Vagina (tissue), 2 donors: ENCODE data around the gene ANKRD13C. TPM values are rescaled to one million over a fixed set of nuclear protein-coding genes. Genes with fewer than 3 reads are reported as not detected.
"Not testable (repeated sequence)": the region's sequence is repeated elsewhere in the genome, so short reads cannot be mapped to it uniquely, and the experiment has no call there.

Source experiments
- DNase-seq, 2 donors: peaks; one replicate each; pipeline ENCODE4 v3.0.0-alpha.2; 2017; ENCODE audit errors: extremely low spot score in 2 of 2
- H3K27ac ChIP-seq: fragments of 200-600 bp; sonication (generic); one replicate; pipeline ENCODE4 v1.5.1; 2019
- H3K27me3 ChIP-seq: fragments of 200-600 bp; sonication (generic); one replicate; pipeline ENCODE4 v1.5.1; 2019
- H3K36me3 ChIP-seq, 2 donors: fragments of 200-600 bp; sonication (generic); one replicate each; pipeline ENCODE4 v1.5.1; 2017 to 2019
- H3K4me1 ChIP-seq: fragments of 200-600 bp; sonication (generic); one replicate; pipeline ENCODE4 v1.5.1; 2019
- H3K4me3 ChIP-seq, 2 donors: fragments of 200-600 bp; sonication (generic); 1 replicate in 1 of 2; 2 replicates in 1 of 2; pipeline ENCODE4 v1.5.1; 2016 to 2019
- H3K9me3 ChIP-seq: fragments of 200-600 bp; sonication (generic); one replicate; pipeline ENCODE4 v1.5.1; 2019
- POLR2A ChIP-seq, 2 donors: fragments of 450-650 bp; IDR thresholded peaks; one replicate each; pipeline ENCODE4 v1.6.1; 2017; ENCODE audit warnings: antibody characterized with exemption in 2 of 2, mild to moderate bottlenecking in 2 of 2, moderate library complexity in 2 of 2
- POLR2AphosphoS5 ChIP-seq, 2 donors: sonication (generic); formaldehyde crosslinking; IDR thresholded peaks; one replicate each; pipeline ENCODE4 v1.9.0; 2017; ENCODE audit warnings: antibody characterized with exemption in 2 of 2, mild to moderate bottlenecking in 2 of 2, low read depth in 1 of 2; ENCODE audit not compliant: insufficient read depth in 1 of 2
- intact Hi-C: fragments of 100-400 bp; cut with DNase I; formaldehyde crosslinking; loops from one replicate; pipeline ENCODE4 v1.15.1; 2023
- total RNA-seq: library from RNA; depleted of rRNA; stranded (reverse); fragments of >200 nt; gene quantifications from one replicate; pipeline ENCODE4 v1.2.3, GENCODE V29; 2016
- TF ChIP-seq, protein P1 (sequence below), 3 experiments: fragments of 450-650 bp in 2 of 3; fragments of 200-600 bp in 1 of 3; sonication (generic) in 1 of 3; IDR thresholded peaks; one replicate each; pipeline ENCODE4 v1.5.1; 2017 to 2019; ENCODE audit warnings: antibody characterized with exemption in 3 of 3, mild to moderate bottlenecking in 2 of 3, moderate library complexity in 2 of 3

Gene ANKRD13C
- total RNA-seq, 1 donor from 2014 or later = 27.3 TPM

DNA sequence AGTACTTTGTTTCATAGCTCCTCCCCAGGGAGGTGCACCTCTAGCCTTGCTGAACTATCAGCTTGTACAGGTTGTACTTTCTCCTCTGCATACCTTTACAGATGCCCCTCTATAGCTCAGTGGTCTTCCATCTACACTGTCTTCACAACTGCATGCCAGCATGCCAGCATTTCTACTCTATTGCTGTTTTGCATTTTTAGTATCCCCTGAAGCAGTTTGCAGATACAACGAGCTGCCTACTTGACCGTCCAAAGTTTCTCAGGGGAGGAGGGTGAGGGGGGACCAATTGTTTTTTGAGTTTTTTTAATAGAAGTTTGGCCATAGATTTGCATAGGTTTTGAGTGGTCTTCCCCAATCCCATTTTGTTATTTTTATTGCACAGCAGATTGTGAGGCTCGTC is 29.0 kb upstream of the ANKRD13C start:
- no peak for DNase-seq
- Histone ChIP-seq H3K27me3 (no peaks in the 10 kb centered on the region), H3K4me1 (no peaks in the 10 kb centered on the region), H3K36me3 (no peaks in the 10 kb centered on the region), H3K9me3 (no peaks in the 10 kb centered on the region), H3K4me3 (no peak overlapping the region), H3K27ac (no peak overlapping the region)
- intact Hi-C loops = no loop called here
- TF ChIP-seq POLR2AphosphoS5 (IDR thresholded peaks at IDR 0.05; ENCODE audit: insufficient read depth in 1 of 2, low read depth in 1 of 2) = no peak
- no peak for TF ChIP-seq POLR2A (IDR thresholded peaks at IDR 0.05)
- TF ChIP-seq, protein P1, sequence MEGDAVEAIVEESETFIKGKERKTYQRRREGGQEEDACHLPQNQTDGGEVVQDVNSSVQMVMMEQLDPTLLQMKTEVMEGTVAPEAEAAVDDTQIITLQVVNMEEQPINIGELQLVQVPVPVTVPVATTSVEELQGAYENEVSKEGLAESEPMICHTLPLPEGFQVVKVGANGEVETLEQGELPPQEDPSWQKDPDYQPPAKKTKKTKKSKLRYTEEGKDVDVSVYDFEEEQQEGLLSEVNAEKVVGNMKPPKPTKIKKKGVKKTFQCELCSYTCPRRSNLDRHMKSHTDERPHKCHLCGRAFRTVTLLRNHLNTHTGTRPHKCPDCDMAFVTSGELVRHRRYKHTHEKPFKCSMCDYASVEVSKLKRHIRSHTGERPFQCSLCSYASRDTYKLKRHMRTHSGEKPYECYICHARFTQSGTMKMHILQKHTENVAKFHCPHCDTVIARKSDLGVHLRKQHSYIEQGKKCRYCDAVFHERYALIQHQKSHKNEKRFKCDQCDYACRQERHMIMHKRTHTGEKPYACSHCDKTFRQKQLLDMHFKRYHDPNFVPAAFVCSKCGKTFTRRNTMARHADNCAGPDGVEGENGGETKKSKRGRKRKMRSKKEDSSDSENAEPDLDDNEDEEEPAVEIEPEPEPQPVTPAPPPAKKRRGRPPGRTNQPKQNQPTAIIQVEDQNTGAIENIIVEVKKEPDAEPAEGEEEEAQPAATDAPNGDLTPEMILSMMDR (IDR thresholded peaks at IDR 0.05) = no peak

DNA sequence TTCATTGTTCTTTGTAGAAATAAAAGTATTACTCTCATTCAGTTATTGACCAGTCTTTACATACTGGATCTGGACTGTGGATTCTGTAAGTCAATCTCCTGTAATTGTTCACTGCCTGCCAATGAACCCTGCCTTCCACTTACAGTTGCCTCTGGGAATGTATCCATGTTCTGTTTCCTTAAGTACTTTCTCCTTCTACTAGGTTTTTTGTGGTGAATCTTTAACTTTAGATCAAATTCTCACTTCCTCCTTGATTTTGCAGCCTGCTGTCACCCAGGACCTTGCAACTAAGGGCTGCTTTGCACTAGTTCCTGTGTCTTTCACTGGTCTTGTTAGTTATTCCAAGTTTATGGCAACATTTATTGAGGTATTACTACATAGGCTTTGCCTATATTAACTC is 28.2 kb upstream of the ANKRD13C start:
- no peaks in the 10 kb centered on the region for H3K27me3 ChIP-seq

DNA sequence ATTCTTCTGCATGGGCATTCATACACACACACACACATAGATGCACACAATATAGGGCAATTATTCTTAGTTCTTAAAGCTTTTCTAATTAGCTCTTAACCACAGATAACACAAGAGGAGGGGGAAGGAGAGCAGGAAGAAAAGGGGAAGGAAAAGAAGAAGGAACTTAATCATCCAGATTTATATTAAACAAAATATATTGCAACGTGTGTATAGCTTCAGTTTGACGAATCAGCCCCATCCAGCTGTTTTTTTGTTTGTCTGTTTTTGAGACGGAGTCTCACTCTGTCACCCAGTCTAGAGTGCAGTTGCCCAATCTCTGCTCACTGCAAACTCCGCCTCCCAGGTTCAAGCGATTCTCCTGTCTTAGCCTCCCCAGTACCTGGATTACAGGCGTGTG is 21.7 kb upstream of the ANKRD13C start:
- intact Hi-C loops = no loop called here
- no peak overlapping the region for H3K27ac ChIP-seq

More for the DNA sequence above, 28.2 kb upstream of the ANKRD13C start:
- intact Hi-C loops = no loop called here
- H3K36me3 ChIP-seq = no peaks in the 10 kb centered on the region
- no peak for DNase-seq
- TF ChIP-seq, protein P1 (IDR thresholded peaks at IDR 0.05) = no peak
- TF ChIP-seq POLR2A (IDR thresholded peaks at IDR 0.05) (no peak), POLR2AphosphoS5 (IDR thresholded peaks at IDR 0.05; ENCODE audit: insufficient read depth in 1 of 2, low read depth in 1 of 2) (no peak)
- H3K9me3 ChIP-seq = no peaks in the 10 kb centered on the region
- no peak overlapping the region for H3K4me3 ChIP-seq
- no peaks in the 10 kb centered on the region for H3K4me1 ChIP-seq
- no peak overlapping the region for H3K27ac ChIP-seq

DNA sequence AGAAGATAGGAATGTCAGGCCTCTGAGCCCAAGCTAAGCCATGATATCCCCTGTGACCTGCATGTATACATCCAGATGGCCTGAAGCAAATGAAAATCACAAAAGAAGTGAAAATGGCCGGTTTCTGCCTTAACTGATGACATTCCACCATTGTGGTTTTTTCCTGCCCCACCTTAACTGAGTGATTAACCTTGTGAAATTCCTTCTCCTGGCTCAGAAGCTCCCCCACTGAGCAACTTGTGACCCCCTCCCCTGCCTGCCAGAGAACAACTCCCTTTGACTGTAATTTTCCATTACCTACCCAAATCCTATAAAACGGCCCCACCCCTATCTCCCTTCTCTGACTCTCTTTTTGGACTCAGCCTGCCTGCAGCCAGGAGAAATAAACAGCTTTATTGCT is 19.1 kb upstream of the ANKRD13C start:
- H3K9me3 ChIP-seq, DNase-seq, intact Hi-C loops, H3K36me3 ChIP-seq, H3K27ac ChIP-seq, H3K4me3 ChIP-seq, H3K4me1 ChIP-seq, H3K27me3 ChIP-seq: not testable (repeated sequence)

More for the DNA sequence above, 21.7 kb upstream of the ANKRD13C start:
- TF ChIP-seq, protein P1 (IDR thresholded peaks at IDR 0.05) = no peak
- no peak for TF ChIP-seq POLR2A (IDR thresholded peaks at IDR 0.05)
- no peak for TF ChIP-seq POLR2AphosphoS5 (IDR thresholded peaks at IDR 0.05; ENCODE audit: insufficient read depth in 1 of 2, low read depth in 1 of 2)
- Histone ChIP-seq H3K4me1 (no peaks in the 10 kb centered on the region), H3K4me3 (no peak overlapping the region), H3K9me3 (no peaks in the 10 kb centered on the region), H3K27me3 (no peaks in the 10 kb centered on the region), H3K36me3 (no peaks in the 10 kb centered on the region)
- no peak for DNase-seq

DNA sequence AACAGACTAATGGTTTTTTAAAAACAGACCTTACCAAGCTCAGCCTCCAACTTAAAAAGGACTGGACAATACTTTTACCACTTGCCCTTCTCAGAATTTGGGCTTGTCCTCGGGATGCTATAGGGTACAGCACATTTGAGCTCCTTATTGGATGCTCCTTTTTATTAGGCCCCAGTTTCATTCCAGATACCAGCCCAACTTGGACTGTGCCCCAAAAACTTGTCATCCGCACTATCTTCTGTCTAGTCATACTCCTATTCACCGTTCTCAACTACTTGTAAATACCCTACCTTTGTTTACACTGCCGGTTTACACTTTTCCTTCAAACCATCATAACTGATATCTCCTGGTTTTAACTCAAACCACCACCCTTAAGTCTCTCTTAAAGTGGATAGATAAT is 17.9 kb upstream of the ANKRD13C start:
- intact Hi-C loops = no loop called here
- H3K9me3 ChIP-seq = no peaks in the 10 kb centered on the region
- DNase-seq = no peak
- no peaks in the 10 kb centered on the region for H3K4me1 ChIP-seq
- H3K27ac ChIP-seq = no peak overlapping the region
- TF ChIP-seq, protein P1 (IDR thresholded peaks at IDR 0.05) = no peak
- TF ChIP-seq POLR2AphosphoS5 (IDR thresholded peaks at IDR 0.05; ENCODE audit: insufficient read depth in 1 of 2, low read depth in 1 of 2) (no peak), POLR2A (IDR thresholded peaks at IDR 0.05) (no peak)
- no peaks in the 10 kb centered on the region for H3K27me3 ChIP-seq
- H3K4me3 ChIP-seq = no peak overlapping the region
- H3K36me3 ChIP-seq = no peaks in the 10 kb centered on the region

DNA sequence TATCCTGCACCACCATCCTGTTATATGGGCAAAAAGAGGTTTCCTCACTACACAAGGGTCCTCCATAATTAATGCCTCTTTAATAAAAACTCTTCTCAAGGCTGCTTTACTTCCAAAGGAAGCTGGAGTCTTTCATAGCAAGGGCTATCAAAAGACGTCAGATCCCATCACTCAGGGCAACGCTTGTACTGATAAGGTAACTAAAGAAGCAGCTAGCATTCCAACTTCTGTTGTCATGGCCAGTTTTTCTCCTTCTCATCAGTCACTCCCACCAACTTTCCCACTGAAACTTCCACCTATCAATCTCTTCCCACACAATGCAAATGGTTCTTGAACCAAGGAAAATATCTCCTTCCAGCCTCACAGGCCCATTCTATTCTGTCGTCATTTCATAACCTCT is 17.1 kb upstream of the ANKRD13C start:
- intact Hi-C loops, DNase-seq, H3K27me3 ChIP-seq, H3K4me3 ChIP-seq, H3K27ac ChIP-seq, H3K4me1 ChIP-seq, H3K36me3 ChIP-seq, H3K9me3 ChIP-seq: not testable (repeated sequence)

DNA sequence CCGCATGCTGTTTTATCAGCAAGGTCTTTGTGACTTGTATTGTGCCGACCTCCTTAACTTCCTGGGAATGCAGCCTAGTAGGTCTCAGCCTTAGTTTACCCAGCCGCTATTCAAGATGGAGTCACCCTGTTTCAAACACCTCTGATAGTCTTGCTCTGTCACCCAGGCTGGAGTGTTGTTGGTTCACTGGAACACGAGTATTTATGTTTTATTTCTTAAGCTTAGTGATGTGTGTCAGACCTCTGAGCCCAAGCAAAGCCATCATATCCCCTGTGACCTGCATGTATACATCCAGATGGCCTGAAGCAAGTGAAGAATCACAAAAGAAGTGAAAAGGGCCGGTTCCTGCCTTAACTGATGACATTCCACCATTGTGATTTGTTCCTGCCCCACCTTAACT is 12.9 kb upstream of the ANKRD13C start:
- DNase-seq, H3K4me3 ChIP-seq, H3K27ac ChIP-seq, H3K36me3 ChIP-seq, H3K9me3 ChIP-seq, H3K4me1 ChIP-seq, H3K27me3 ChIP-seq, intact Hi-C loops: not testable (repeated sequence)

DNA sequence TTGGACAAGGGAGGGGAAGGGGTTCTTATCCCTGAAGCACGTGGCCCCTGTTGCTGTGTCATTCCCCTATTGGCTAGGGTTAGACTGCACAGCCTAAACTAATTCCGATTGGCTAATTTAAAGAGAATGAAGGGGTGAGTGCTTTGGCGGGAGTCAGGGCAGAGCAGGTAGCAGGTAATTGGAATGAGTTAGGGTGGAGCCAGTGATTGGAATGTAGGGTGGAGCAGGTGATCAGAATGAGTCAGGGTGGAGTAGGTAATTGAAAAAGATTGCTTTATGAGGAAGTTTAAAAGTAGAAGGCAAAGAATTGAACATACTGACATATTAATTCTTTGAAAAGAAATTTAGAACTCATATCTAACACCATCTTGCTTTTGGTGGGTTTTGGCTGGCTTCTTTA is 12.5 kb upstream of the ANKRD13C start:
- intact Hi-C loops, H3K4me1 ChIP-seq, H3K4me3 ChIP-seq, DNase-seq, H3K27me3 ChIP-seq, H3K36me3 ChIP-seq, H3K9me3 ChIP-seq, H3K27ac ChIP-seq: not testable (repeated sequence)

DNA sequence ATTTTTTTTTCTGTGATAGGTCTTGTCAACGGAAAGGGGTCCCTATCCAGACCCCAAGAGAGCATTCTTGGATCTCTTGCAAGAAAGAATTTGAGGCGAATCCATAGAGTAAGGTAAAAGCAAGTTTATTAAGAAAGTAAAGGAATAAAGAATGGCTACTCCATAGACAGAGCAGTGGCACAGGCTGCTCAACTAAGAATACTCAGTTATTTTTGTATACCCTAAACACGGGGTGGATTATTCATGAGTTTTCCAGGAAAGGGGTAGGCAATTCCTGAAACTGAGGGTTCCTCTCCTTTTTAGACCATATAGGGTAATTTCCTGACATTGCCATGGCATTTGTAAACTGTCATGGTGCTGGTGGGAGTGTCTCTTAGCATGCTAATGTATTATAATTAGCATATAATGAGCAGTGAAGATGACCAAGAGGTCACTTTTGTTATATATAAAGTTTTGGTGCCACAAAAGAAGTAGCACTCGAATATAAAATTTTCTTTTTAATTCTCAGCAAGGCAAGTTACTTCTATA is 12.0 kb upstream of the ANKRD13C start:
- H3K9me3 ChIP-seq, DNase-seq, H3K4me1 ChIP-seq, H3K27me3 ChIP-seq, H3K4me3 ChIP-seq, H3K36me3 ChIP-seq, H3K27ac ChIP-seq, intact Hi-C loops: not testable (repeated sequence)
